Keratinocyte (primary cell): ENCODE results near the gene SLC5A2. TPM values are rescaled to one million over a fixed set of nuclear protein-coding genes. Genes with fewer than 3 reads are reported as not detected.

ENCODE experiments used
- DNase-seq: peaks from one replicate; pipeline ENCODE4 v3.0.0-alpha.2; 2011; ENCODE audit warnings: low read depth, missing footprints, low spot score
- FAIRE-seq: peaks from 2 replicates; lab custom pipeline; 2011; peaks lifted over from hg19 to GRCh38; lab: Jason Lieb, UNC
- H2AFZ ChIP-seq: 2 replicates; pipeline ENCODE4 v1.6.0; 2012; ENCODE audit warnings: low read length, control low read depth, inconsistent platforms; ENCODE audit not compliant: control insufficient read depth
- H3K27ac ChIP-seq: 2 replicates; pipeline ENCODE4 v1.5.1; 2011; ENCODE audit warnings: low read length; ENCODE audit not compliant: control insufficient read depth, insufficient read depth
- H3K27me3 ChIP-seq: 3 replicates; pipeline ENCODE4 v1.6.0; 2011; ENCODE audit warnings: low read length; ENCODE audit not compliant: control insufficient read depth, insufficient read depth; ENCODE audit errors: extremely low read depth
- H3K36me3 ChIP-seq, 2 experiments: 2 replicates in 1 of 2; 3 replicates in 1 of 2; pipeline ENCODE4 v1.5.1; 2011; ENCODE audit warnings: low read length in 2 of 2, mild to moderate bottlenecking in 1 of 2; ENCODE audit not compliant: control insufficient read depth in 2 of 2, insufficient read depth in 2 of 2; ENCODE audit errors: extremely low read depth in 1 of 2
- H3K4me1 ChIP-seq: 3 replicates; pipeline ENCODE4 v1.5.1; 2011; ENCODE audit warnings: low read length; ENCODE audit not compliant: control insufficient read depth, insufficient read depth; ENCODE audit errors: extremely low read depth
- H3K4me2 ChIP-seq: 3 replicates; pipeline ENCODE4 v1.6.0; 2011; ENCODE audit warnings: low read depth, low read length; ENCODE audit not compliant: control insufficient read depth, insufficient read depth; ENCODE audit errors: extremely low read depth
- H3K4me3 ChIP-seq, 3 experiments: fragments of 200-600 bp in 1 of 3; sonication (generic) in 1 of 3; 2 replicates in 2 of 3; 3 replicates in 1 of 3; pipeline ENCODE4 v1.5.1; 2011 to 2016; ENCODE audit warnings: low read length in 3 of 3, mild to moderate bottlenecking in 3 of 3, control low read depth in 2 of 3, inconsistent platforms in 1 of 3, low read depth in 1 of 3, mixed read lengths in 1 of 3, mixed run types in 1 of 3, moderate library complexity in 1 of 3; ENCODE audit not compliant: control insufficient read depth in 2 of 3, insufficient read depth in 2 of 3; ENCODE audit errors: extremely low read depth in 1 of 3
- H3K79me2 ChIP-seq: 2 replicates; pipeline ENCODE4 v1.6.0; 2012; ENCODE audit warnings: low read length; ENCODE audit not compliant: control insufficient read depth, insufficient read depth
- H3K9ac ChIP-seq: 3 replicates; pipeline ENCODE4 v1.6.0; 2011; ENCODE audit warnings: low read length; ENCODE audit not compliant: control insufficient read depth, insufficient read depth; ENCODE audit errors: extremely low read depth
- H3K9me1 ChIP-seq: 3 replicates; pipeline ENCODE4 v1.6.0; 2011; ENCODE audit warnings: low read length; ENCODE audit not compliant: control insufficient read depth, insufficient read depth; ENCODE audit errors: extremely low read depth
- H3K9me3 ChIP-seq: 2 replicates; pipeline ENCODE4 v1.5.1; 2012; ENCODE audit warnings: low read depth, low read length; ENCODE audit not compliant: control insufficient read depth
- H4K20me1 ChIP-seq: 3 replicates; pipeline ENCODE4 v1.6.0; 2011; ENCODE audit warnings: low read length; ENCODE audit not compliant: control insufficient read depth, insufficient read depth; ENCODE audit errors: extremely low read depth
- CTCF ChIP-seq, 3 experiments: IDR thresholded peaks in 1 of 3; conservative IDR thresholded peaks in 1 of 3; optimal IDR thresholded peaks in 1 of 3; 2 replicates in 2 of 3; 3 replicates in 1 of 3; pipeline versions ENCODE3 to v1.5.1; 2011; ENCODE audit warnings: low read length in 3 of 3, mild to moderate bottlenecking in 3 of 3, moderate library complexity in 2 of 3, control low read depth in 1 of 3, inconsistent platforms in 1 of 3; ENCODE audit not compliant: insufficient read depth in 2 of 3; ENCODE audit errors: extremely low read depth in 1 of 3
- EZH2 ChIP-seq: IDR thresholded peaks from one replicate; pipeline ENCODE4 v1.6.1; 2012; ENCODE audit warnings: inconsistent platforms, mild to moderate bottlenecking, low read length, moderate library complexity
- dilution Hi-C: fragments of 300-500 bp; cut with MboI; formaldehyde crosslinking; loops from one replicate; pipeline ENCODE4 v1.7.0; 2020; ENCODE audit warnings: low sequenced_read_pairs; ENCODE audit not compliant: extremely low pct_ligation_motif_present
- polyA plus RNA-seq, 5 experiments: library from polyadenylated mRNA; depleted of rRNA in 3 of 5; stranded (reverse) in 3 of 5; stranded (forward) in 1 of 5; unstranded in 1 of 5; fragments of >200 nt; gene quantifications; 1 replicate in 1 of 5; 2 replicates in 3 of 5; 3 replicates in 1 of 5; pipeline versions ENCODE4 v1.2.1 to v1.2.3, GENCODE V29; 2011 to 2012; ENCODE audit warnings: missing spikeins in 2 of 5, low read depth in 1 of 5, low replicate concordance in 1 of 5

SLC5A2 gene
- polyA plus RNA-seq, 1 donor (not counting 4 experiments of a cell fraction or from before 2014, with no cell fraction given), result not detected

DNA sequence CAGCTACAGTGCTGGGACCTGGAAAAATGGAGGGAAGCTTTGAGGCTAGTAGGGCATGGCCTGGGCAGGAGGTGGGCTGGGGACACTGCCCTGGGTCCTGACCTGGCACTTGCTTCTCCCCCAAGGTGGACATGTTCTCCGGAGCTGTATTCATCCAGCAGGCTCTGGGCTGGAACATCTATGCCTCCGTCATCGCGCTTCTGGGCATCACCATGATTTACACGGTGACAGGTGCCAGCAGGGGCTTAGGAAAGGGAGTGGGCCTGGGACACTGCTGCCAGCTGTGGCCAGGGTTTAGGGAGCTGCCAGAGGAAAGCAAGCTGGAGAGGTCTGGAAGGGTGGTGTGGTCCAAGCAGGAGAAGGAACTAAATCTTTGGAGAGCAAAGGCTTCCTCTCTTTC is 3.1 kb downstream of the SLC5A2 start:
- dilution Hi-C loops, result no loop called here
- H3K9ac ChIP-seq, result no peak overlapping the region
- peaks cover 14% of the 10 kb centered on the region for H3K4me1 ChIP-seq
- H3K4me2 ChIP-seq, result no peak overlapping the region
- H4K20me1 ChIP-seq, result no peaks in the 10 kb centered on the region
- no peak overlapping the region for H3K4me3 ChIP-seq
- no peaks in the 10 kb centered on the region for H3K79me2 ChIP-seq
- DNase-seq (no peak), FAIRE-seq (no peak)
- no peaks in the 10 kb centered on the region for H3K9me3 ChIP-seq
- no peak overlapping the region for H3K27ac ChIP-seq
- peaks cover 0 to 4% of the 10 kb centered on the region in 2 experiments for H3K36me3 ChIP-seq
- peaks cover 16% of the 10 kb centered on the region for H3K27me3 ChIP-seq
- no peak for TF ChIP-seq CTCF (optimal IDR thresholded peaks at IDR 0.05 in 1 of 3, IDR thresholded peaks at IDR 0.05 in 1 of 3, conservative IDR thresholded peaks at IDR 0.05 in 1 of 3; ENCODE audit: extremely low read depth in 1 of 3, insufficient read depth in 2 of 3, low read length in 3 of 3)
- no peak for TF ChIP-seq EZH2
- no peak overlapping the region for H2AFZ ChIP-seq
- H3K9me1 ChIP-seq, result no peaks in the 10 kb centered on the region

GRCh38 chr16:31487071-31487719 is 4.3 kb downstream of the SLC5A2 start:
- peaks cover 0 to 4% of the 10 kb centered on the region in 2 experiments for H3K36me3 ChIP-seq
- peaks cover 14% of the 10 kb centered on the region for H3K4me1 ChIP-seq
- no peak overlapping the region for H3K27ac ChIP-seq
- DNase-seq (no peak), FAIRE-seq (no peak)
- peak overlapping the region; percentile 91 for H3K4me2 ChIP-seq
- H4K20me1 ChIP-seq, result no peaks in the 10 kb centered on the region
- H3K9me3 ChIP-seq, result no peaks in the 10 kb centered on the region
- H3K27me3 ChIP-seq, result peaks cover 16% of the 10 kb centered on the region
- no peak overlapping the region for H3K9ac ChIP-seq
- no peaks in the 10 kb centered on the region for H3K79me2 ChIP-seq
- H3K9me1 ChIP-seq, result no peaks in the 10 kb centered on the region
- dilution Hi-C loops, result no loop called here
- peak overlapping the region; percentile 91 for H2AFZ ChIP-seq
- peak overlapping the region; percentile 49 to 74 (median 72) for H3K4me3 ChIP-seq
- TF ChIP-seq EZH2, result peak; percentile 22
- no peak for TF ChIP-seq CTCF (optimal IDR thresholded peaks at IDR 0.05 in 1 of 3, IDR thresholded peaks at IDR 0.05 in 1 of 3, conservative IDR thresholded peaks at IDR 0.05 in 1 of 3; ENCODE audit: extremely low read depth in 1 of 3, insufficient read depth in 2 of 3, low read length in 3 of 3)
